Ectodermal cell (in vitro differentiated cells): ENCODE measurements around the gene WDR81.
A peak's percentile ranks its signal among the peaks of the same experiment; 100 is the strongest.
"Not testable (repeated sequence)": the region's sequence is repeated elsewhere in the genome, so short reads cannot be mapped to it uniquely, and the experiment has no call there.

ENCODE experiments used
- H3K27ac ChIP-seq: 2 replicates; pipeline ENCODE4 v1.7.0; 2013; ENCODE audit warnings: mild to moderate bottlenecking, low read depth, low read length; ENCODE audit not compliant: insufficient read depth, poor library complexity, severe bottlenecking
- H3K27me3 ChIP-seq: 2 replicates; pipeline ENCODE4 v1.7.0; 2013; ENCODE audit warnings: mild to moderate bottlenecking, low read length; ENCODE audit not compliant: insufficient read depth, control insufficient read depth, poor library complexity, severe bottlenecking
- H3K36me3 ChIP-seq: one replicate; pipeline ENCODE4 v1.7.0; 2013; ENCODE audit warnings: low read length; ENCODE audit not compliant: control insufficient read depth, insufficient read depth
- H3K4me1 ChIP-seq: one replicate; pipeline ENCODE4 v1.7.0; 2013; ENCODE audit warnings: low read length; ENCODE audit not compliant: control insufficient read depth, insufficient read depth
- H3K4me3 ChIP-seq: 2 replicates; pipeline ENCODE4 v1.7.0; 2013; ENCODE audit warnings: low read depth, low read length, control low read depth; ENCODE audit not compliant: insufficient read depth
- H3K9me3 ChIP-seq: 2 replicates; pipeline ENCODE4 v1.7.0; 2013; ENCODE audit warnings: mild to moderate bottlenecking, low read length, moderate library complexity; ENCODE audit not compliant: control insufficient read depth
- WGBS, 2 experiments: methylation state at CpG; one replicate each; pipeline ENCODE4 v1.1.7; 2013; ENCODE audit warnings: missing lambda C conversion rate in 2 of 2; 5-methylcytosine and 5-hydroxymethylcytosine counted together

WDR81 gene

DNA sequence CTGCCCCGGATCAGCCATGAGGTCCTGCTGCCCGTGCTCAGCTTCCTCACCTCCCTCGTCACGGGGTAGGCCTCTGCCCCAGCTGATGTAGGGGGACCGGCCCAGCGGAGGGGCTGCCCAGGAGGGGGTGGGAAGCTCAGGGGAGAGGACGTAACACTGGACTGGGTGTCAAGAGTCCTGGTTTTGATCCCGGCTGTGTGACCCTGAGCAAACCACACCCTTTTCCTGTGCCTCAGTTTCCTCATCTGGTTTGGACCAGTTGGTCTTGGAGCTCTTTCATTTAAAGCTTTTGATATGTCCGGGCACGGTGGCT is 6.6 kb downstream of the WDR81 start:
- H3K9me3 ChIP-seq = no peaks in the 10 kb centered on the region
- H3K36me3 ChIP-seq = no peaks in the 10 kb centered on the region
- H3K4me1 ChIP-seq = no peaks in the 10 kb centered on the region
- 92 to 93% methylated on average over 10 of the region's 10 CpGs for WGBS, 2 experiments
- H3K4me3 ChIP-seq = no peak overlapping the region
- H3K27ac ChIP-seq = no peak overlapping the region
- H3K27me3 ChIP-seq = no peaks in the 10 kb centered on the region

DNA sequence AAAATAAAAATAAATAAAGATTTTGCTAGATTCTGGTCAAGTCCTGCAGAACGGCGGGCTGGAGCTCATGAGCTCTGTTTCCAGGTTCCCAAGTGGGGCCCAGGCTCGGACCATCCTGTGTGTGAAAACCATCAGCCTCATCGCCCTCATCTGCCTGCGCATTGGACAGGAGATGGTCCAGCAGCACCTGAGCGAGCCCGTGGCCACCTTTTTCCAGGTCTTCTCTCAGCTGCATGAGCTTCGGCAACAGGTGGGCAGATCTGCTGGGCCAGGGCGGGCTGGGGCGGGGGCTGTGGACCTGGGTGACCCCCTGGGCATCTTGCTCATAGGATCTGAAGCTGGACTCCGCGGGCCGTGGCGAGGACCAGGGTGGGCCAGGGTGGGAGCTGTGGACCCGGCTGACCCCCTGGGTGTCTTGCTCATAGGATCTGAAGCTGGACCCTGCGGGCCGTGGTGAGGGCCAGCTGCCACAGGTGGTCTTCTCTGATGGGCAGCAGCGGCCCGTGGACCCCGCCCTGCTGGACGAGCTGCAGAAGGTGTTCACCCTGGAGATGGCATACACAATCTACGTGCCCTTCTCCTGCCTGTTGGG is 7.8 kb downstream of the WDR81 start:
- H3K27ac ChIP-seq = no peak overlapping the region
- no peaks in the 10 kb centered on the region for H3K27me3 ChIP-seq
- H3K9me3 ChIP-seq = no peaks in the 10 kb centered on the region
- no peak overlapping the region for H3K4me3 ChIP-seq
- no peaks in the 10 kb centered on the region for H3K4me1 ChIP-seq
- H3K36me3 ChIP-seq = no peaks in the 10 kb centered on the region
- WGBS, 2 experiments = 92 to 93% methylated on average over 22 of the region's 22 CpGs

DNA sequence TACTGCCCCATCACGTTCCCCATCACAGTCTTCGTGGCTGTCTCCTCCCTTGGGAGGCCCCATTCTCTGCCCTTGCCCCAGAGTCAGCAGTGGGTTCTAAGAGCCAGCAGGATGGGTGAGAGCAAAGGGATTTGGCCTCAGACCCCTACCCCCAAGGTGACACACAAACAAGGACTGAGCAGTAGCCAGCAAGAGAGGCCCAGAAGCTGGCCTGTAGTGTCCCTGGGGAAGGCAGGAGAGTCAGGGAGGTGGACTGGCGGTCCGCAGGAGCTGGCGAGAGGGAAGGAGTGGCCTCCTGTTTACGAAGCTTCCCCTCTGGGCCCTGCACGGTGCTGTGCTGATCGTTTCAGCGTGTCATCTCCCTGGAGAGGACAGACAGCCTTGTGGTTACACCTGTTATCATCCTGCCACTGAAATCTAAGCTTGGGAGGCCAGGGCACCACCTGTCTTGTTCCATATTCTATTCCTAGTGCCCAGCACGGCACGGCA is 8.4 kb downstream of the WDR81 start:
- Histone ChIP-seq H3K4me1 (no peaks in the 10 kb centered on the region), H3K27me3 (no peaks in the 10 kb centered on the region), H3K36me3 (no peaks in the 10 kb centered on the region), H3K4me3 (no peak overlapping the region), H3K9me3 (no peaks in the 10 kb centered on the region), H3K27ac (no peak overlapping the region)
- 87% methylated on average over 11 of the region's 11 CpGs for WGBS, 2 experiments

DNA sequence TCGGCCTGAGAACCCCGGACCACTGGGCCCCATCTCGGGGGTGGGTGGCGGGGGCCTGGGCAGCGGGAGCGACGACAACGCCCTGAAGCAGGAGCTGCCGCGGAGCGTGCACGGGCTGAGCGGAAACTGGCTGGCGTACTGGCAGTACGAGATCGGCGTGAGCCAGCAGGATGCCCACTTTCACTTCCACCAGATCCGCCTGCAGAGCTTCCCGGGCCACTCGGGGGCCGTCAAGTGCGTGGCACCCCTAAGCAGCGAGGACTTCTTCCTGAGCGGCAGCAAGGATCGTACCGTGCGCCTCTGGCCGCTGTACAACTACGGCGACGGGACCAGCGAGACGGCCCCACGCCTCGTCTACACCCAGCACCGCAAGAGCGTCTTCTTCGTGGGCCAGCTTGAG is 9.3 kb downstream of the WDR81 start:
- no peaks in the 10 kb centered on the region for H3K36me3 ChIP-seq
- 95 to 96% methylated on average over 38 of the region's 38 CpGs for WGBS, 2 experiments
- H3K27ac ChIP-seq = no peak overlapping the region
- H3K9me3 ChIP-seq = no peaks in the 10 kb centered on the region
- H3K4me3 ChIP-seq = no peak overlapping the region
- H3K27me3 ChIP-seq = no peaks in the 10 kb centered on the region
- no peaks in the 10 kb centered on the region for H3K4me1 ChIP-seq

DNA sequence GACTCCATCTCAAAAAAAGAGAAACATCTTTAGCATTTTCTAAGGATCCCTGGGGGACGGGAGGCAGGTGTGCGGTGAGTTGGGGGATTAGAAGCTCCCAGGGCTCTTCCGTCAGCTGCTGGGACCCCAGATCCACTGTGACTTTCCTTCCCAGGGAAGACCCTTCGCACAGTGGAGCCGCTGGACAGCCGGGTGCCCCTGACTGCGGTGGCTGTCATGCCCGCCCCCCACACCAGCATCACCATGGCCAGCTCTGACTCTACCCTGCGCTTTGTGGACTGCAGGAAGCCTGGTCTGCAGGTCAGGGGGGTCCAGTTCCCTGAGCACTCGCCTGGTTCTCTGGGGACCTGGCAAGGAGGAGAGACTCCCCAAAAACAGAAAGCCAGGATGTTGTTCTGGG is 10.9 kb downstream of the WDR81 start:
- Histone ChIP-seq H3K9me3 (no peaks in the 10 kb centered on the region), H3K27ac (no peak overlapping the region), H3K36me3 (no peaks in the 10 kb centered on the region), H3K4me1 (no peaks in the 10 kb centered on the region), H3K4me3 (no peak overlapping the region), H3K27me3 (no peaks in the 10 kb centered on the region)
- WGBS, 2 experiments = 92 to 95% methylated on average over 10 of the region's 10 CpGs

DNA sequence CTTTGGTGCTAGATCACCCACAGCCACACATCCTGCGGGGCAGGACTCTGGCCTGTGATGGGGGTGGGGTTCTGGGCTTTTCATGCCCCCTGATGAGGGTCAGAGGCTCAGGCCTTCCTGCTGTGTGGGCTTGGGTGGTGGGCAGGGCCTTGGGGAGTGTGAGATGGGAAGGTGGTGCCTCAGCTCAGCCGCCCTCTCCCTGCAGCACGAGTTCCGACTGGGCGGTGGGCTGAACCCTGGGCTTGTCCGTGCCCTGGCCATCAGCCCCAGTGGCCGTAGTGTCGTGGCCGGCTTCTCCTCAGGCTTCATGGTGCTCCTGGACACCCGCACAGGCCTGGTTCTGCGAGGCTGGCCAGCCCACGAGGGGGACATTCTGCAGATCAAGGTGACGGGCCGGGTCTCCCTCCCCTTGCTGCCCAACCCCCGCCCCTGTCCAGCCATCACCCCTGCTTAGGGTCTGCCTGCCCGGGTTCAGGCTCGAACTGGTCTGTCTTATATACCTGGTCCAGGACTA is 11.4 kb downstream of the WDR81 start:
- Histone ChIP-seq H3K27me3 (no peaks in the 10 kb centered on the region), H3K9me3 (no peaks in the 10 kb centered on the region), H3K36me3 (no peaks in the 10 kb centered on the region), H3K27ac (no peak overlapping the region), H3K4me1 (no peaks in the 10 kb centered on the region), H3K4me3 (no peak overlapping the region)
- 86 to 89% methylated on average over 17 of the region's 17 CpGs for WGBS, 2 experiments

DNA sequence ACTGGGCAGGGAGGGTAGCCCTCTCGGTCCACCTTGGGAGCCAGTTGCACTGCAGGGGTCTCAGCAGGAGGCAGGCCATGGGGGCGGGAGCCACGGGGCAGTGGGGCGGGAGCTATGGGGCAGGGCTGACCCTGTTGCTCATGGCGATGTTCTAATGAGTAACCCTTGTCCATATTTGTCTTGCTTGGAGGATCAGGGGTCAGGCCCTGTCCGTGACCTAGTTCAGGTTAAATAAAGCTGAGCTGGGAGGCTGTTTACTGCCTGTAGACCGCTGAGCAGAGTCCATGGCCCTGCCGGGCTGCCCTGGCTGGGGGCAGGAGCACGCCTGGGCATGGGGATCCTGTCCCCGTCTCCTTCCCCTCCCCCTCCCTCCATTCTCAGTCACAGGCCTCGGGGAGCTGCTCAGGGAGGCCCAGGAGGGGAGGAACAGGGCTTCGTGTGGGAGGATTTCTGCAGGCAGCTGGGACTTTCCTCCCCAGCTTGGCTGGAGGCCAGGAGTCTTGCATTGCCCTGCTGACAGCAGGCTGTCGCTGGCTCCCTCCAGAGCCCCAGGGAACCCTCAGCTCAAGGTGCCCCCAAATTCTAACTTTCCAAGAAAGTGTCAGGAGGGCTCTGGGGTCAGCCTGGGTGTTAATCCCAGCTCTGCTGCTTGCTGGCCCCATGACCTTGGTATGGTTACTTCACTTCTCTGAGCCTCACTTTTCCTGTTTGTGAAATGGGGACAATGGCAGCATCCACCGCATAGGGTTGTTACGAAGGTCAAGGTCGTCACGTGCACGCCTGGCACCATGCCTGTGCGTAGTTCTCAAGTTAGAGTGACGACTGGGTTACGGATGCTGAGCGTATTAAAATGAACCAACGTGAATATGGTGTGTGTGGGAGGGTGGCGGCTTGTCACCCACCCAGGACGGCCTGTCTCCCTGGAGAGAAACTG is 12.1 kb downstream of the WDR81 start:
- Histone ChIP-seq H3K27ac (peak overlapping the region; percentile 8), H3K27me3 (no peaks in the 10 kb centered on the region), H3K4me1 (no peaks in the 10 kb centered on the region), H3K9me3 (no peaks in the 10 kb centered on the region), H3K36me3 (no peaks in the 10 kb centered on the region), H3K4me3 (no peak overlapping the region)
- WGBS, 2 experiments = 75 to 76% methylated on average over 24 to 25 of the region's 25 CpGs

DNA sequence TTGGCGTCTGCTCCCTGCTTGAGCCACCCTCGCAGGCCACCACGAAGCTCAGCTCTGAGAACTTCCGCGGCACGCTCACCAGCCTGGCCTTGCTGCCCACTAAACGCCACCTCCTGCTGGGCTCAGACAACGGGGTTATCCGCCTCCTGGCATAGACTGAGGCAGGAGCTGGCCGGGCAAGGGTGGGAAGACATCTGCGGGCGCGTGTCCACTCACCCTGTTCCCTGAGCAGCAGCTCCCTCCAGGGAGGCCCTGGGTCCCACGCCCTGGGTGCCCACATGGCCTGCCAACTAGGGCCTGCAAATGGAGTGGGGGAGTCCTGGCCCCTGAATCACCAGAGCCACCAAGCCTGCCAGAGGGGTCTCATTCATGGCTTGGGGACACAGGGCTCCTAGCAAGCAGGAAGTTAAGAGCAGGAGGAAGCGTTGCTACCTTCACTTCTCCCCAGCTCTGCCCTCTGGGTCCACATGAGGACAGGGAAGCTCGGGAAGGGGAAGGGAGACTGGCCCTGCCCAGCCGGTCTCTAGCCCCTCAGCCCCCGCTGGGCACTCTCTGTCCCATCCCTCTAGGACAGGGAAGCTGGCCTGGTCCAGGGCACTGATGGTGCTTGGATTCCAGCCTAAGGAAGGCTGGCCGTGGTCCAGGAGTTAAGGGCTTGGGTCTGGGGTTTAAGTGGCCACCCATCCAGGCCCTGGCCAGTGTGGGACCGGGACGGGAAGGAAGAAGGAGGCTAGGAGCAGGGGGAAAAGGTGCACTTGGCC is 13.2 kb downstream of the WDR81 start:
- Histone ChIP-seq H3K4me3 (no peak overlapping the region), H3K4me1 (no peaks in the 10 kb centered on the region), H3K36me3 (no peaks in the 10 kb centered on the region), H3K27me3 (no peaks in the 10 kb centered on the region), H3K9me3 (no peaks in the 10 kb centered on the region), H3K27ac (no peak overlapping the region)
- 92 to 95% methylated on average over 21 of the region's 21 CpGs for WGBS, 2 experiments

DNA sequence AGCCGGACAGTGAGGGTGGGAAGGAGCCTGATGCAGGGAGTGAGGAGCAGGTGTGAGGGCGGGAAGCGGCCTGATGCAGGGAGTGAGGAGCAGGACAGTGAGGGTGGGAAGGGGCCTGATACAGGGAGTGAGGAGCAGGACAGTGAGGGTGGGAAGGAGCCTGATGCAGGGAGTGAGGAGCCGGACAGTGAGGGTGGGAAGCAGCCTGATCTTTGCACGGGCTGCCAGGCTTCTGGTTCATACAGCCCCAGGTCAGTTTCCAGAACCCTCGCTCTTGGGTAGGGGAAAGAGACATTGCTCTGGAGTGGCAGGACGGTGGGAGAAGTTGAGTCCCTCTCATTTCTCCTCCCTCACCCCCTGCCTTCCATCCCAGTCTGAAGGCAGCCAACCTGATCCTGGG is 17.4 kb downstream of the WDR81 start:
- H3K27ac ChIP-seq, H3K4me3 ChIP-seq, H3K4me1 ChIP-seq, H3K36me3 ChIP-seq, H3K27me3 ChIP-seq, H3K9me3 ChIP-seq: not testable (repeated sequence)
- 78 to 81% methylated on average over 7 of the region's 7 CpGs for WGBS, 2 experiments
